Measurements from ENCODE around the gene WSCD2.

DNA sequence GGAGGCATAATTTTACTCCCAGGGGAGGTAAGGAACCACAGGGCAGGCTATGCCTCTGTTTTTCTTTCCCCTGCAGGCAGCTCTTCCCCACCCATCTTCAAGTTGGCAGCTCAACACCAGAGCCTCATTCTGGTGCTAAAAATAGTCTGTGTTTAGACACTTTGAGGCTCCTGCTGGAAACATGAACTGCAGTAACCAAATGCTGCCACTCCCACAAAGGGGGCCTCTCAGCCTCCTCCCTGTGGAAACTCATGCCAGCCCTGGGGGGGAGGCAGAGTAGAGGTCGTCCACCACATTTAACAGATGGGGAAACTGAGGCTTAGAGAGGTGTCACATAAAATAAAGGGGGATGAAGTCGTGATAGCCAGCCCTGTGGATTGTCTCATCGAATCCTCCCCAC is 61.4 kb downstream of the WSCD2 start:
- no peak for TF ChIP-seq CTCF (IDR thresholded peaks at IDR 0.05; ENCODE audit: low read length)
- no peak for TF ChIP-seq EZH2phosphoT487 (IDR thresholded peaks at IDR 0.05; ENCODE audit: low read length)
- TF ChIP-seq EZH2 (optimal IDR thresholded peaks at IDR 0.05; ENCODE audit: low read depth, low read length), result no peak
